WTC11 (cell line): ENCODE data around the gene UNC119. TPM values are rescaled to one million over a fixed set of nuclear protein-coding genes. Genes with fewer than 3 reads are reported as not detected.

Experiments
- ARID4B ChIP-seq: sonication (generic); formaldehyde crosslinking; IDR thresholded peaks from 2 replicates; pipeline ENCODE4 v1.8.0; 2023; ENCODE audit warnings: missing genetic modification reagents, mild to moderate bottlenecking, borderline replicate concordance
- ATF1 ChIP-seq: sonication (generic); formaldehyde crosslinking; IDR thresholded peaks from 2 replicates; pipeline ENCODE4 v1.8.1; 2023; ENCODE audit warnings: mild to moderate bottlenecking, moderate library complexity, missing genetic modification reagents
- ATF2 ChIP-seq: sonication (generic); formaldehyde crosslinking; IDR thresholded peaks from 2 replicates; pipeline ENCODE4 v1.8.1; 2022; ENCODE audit warnings: low read depth, missing genetic modification reagents, borderline replicate concordance
- ATF6 ChIP-seq: sonication (generic); formaldehyde crosslinking; IDR thresholded peaks from 2 replicates; pipeline ENCODE4 v1.8.1; 2023; ENCODE audit warnings: mild to moderate bottlenecking, missing genetic modification reagents
- CDX4 ChIP-seq: fragments of 250-450 bp; sonication (Bioruptor Pico); IDR thresholded peaks from 2 replicates; pipeline ENCODE4 v1.9.0; 2021; ENCODE audit warnings: moderate library complexity, mild to moderate bottlenecking, inconsistent platforms, borderline replicate concordance
- CREB1 ChIP-seq: sonication (generic); formaldehyde crosslinking; IDR thresholded peaks from 2 replicates; pipeline ENCODE4 v1.8.0; 2023; ENCODE audit warnings: mild to moderate bottlenecking, missing genetic modification reagents
- E2F4 ChIP-seq: sonication (generic); formaldehyde crosslinking; IDR thresholded peaks from 2 replicates; pipeline ENCODE4 v1.8.1; 2022; ENCODE audit warnings: low read depth, mild to moderate bottlenecking, moderate library complexity, missing genetic modification reagents, borderline replicate concordance
- ELF4 ChIP-seq: sonication (generic); formaldehyde crosslinking; IDR thresholded peaks from 2 replicates; pipeline ENCODE4 v1.8.1; 2022; ENCODE audit warnings: low read depth, mild to moderate bottlenecking, moderate library complexity, missing genetic modification reagents
- EMX1 ChIP-seq: fragments of 250-450 bp; sonication (Bioruptor Pico); IDR thresholded peaks from 2 replicates; pipeline ENCODE4 v1.8.0; 2021; ENCODE audit warnings: mild to moderate bottlenecking
- ERG ChIP-seq: fragments of 250-450 bp; sonication (Bioruptor Pico); IDR thresholded peaks from 2 replicates; pipeline ENCODE4 v1.8.0; 2021; ENCODE audit warnings: mild to moderate bottlenecking
- IRF1 ChIP-seq: sonication (generic); formaldehyde crosslinking; IDR thresholded peaks from 2 replicates; pipeline ENCODE4 v1.8.0; 2023; ENCODE audit warnings: missing genetic modification reagents
- MAX ChIP-seq: sonication (generic); formaldehyde crosslinking; IDR thresholded peaks from 2 replicates; pipeline ENCODE4 v1.8.0; 2022; ENCODE audit warnings: mild to moderate bottlenecking, missing genetic modification reagents
- MLX ChIP-seq: sonication (generic); formaldehyde crosslinking; IDR thresholded peaks from 2 replicates; pipeline ENCODE4 v1.8.1; 2023; ENCODE audit warnings: mild to moderate bottlenecking, missing genetic modification reagents, moderate library complexity
- NFYB ChIP-seq: sonication (generic); formaldehyde crosslinking; conservative IDR thresholded peaks from 2 replicates; pipeline ENCODE4 v1.8.0; 2022; ENCODE audit warnings: low read depth, missing genetic modification reagents
- PRRX2 ChIP-seq: fragments of 250-450 bp; sonication (Bioruptor Pico); IDR thresholded peaks from 2 replicates; pipeline ENCODE4 v1.8.0; 2021; ENCODE audit warnings: mild to moderate bottlenecking
- RELA ChIP-seq: sonication (generic); formaldehyde crosslinking; IDR thresholded peaks from 2 replicates; pipeline ENCODE4 v1.8.1; 2022; ENCODE audit warnings: missing genetic modification reagents, mild to moderate bottlenecking, borderline replicate concordance
- SMAD4 ChIP-seq: sonication (generic); formaldehyde crosslinking; IDR thresholded peaks from 2 replicates; pipeline ENCODE4 v1.8.0; 2022; ENCODE audit warnings: mild to moderate bottlenecking, missing genetic modification reagents
- TEAD1 ChIP-seq: sonication (generic); formaldehyde crosslinking; IDR thresholded peaks from 2 replicates; pipeline ENCODE4 v1.8.0; 2022; ENCODE audit warnings: mild to moderate bottlenecking, missing genetic modification reagents
- USF1 ChIP-seq: sonication (generic); formaldehyde crosslinking; IDR thresholded peaks from 2 replicates; pipeline ENCODE4 v1.8.0; 2022; ENCODE audit warnings: mild to moderate bottlenecking, missing genetic modification reagents
- ZNF263 ChIP-seq: sonication (generic); formaldehyde crosslinking; IDR thresholded peaks from 2 replicates; pipeline ENCODE4 v1.8.1; 2022; ENCODE audit warnings: low read depth, mild to moderate bottlenecking, moderate library complexity, missing genetic modification reagents
- ZNF396 ChIP-seq: fragments of 250-450 bp; sonication (Bioruptor Pico); IDR thresholded peaks from 2 replicates; pipeline ENCODE4 v1.8.0; 2021; ENCODE audit warnings: mild to moderate bottlenecking, moderate library complexity, borderline replicate concordance
- ZNF512 ChIP-seq: sonication (generic); formaldehyde crosslinking; IDR thresholded peaks from 2 replicates; pipeline ENCODE4 v1.8.1; 2022; ENCODE audit warnings: missing genetic modification reagents, borderline replicate concordance
- total RNA-seq: library from RNA; stranded (reverse); gene quantifications from 3 replicates; pipeline ENCODE4 v1.2.3, GENCODE V29; 2021

UNC119 gene
- total RNA-seq, 1 experiment from 2014 or later, result 59.6 TPM

GRCh38 chr17:28571361-28572122, 19.1 kb upstream of the UNC119 start, which contains the start of gene PIGS (continued):
- no peak for TF ChIP-seq ARID4B
- no peak for TF ChIP-seq ELF4 (CRISPR knock-in tag)
- no peak for TF ChIP-seq USF1 (CRISPR knock-in tag)
- no peak for TF ChIP-seq MAX (CRISPR knock-in tag)
- TF ChIP-seq CDX4 (CRISPR knock-in tag), result no peak
- no peak for TF ChIP-seq EMX1 (CRISPR knock-in tag)
- TF ChIP-seq PRRX2 (CRISPR knock-in tag), result no peak
- peak; percentile 13; the same call in 1 of the 2 replicates for TF ChIP-seq TEAD1 (CRISPR knock-in tag)
- TF ChIP-seq ZNF396, result no peak
- TF ChIP-seq NFYB (CRISPR knock-in tag), result peak; percentile 72
- TF ChIP-seq CREB1, result no peak
- no peak for TF ChIP-seq ATF2 (CRISPR knock-in tag)
- no peak for TF ChIP-seq ZNF263
- no peak for TF ChIP-seq ATF6 (CRISPR knock-in tag)
- no peak for TF ChIP-seq ERG (CRISPR knock-in tag)
- 0 out of 2 replicates have a peak, but pooled peaks have one; percentile 35 for TF ChIP-seq IRF1 (CRISPR knock-in tag)
- no peak for TF ChIP-seq SMAD4 (CRISPR knock-in tag)
- TF ChIP-seq RELA (CRISPR knock-in tag), result no peak
- no peak for TF ChIP-seq E2F4 (CRISPR knock-in tag)
- TF ChIP-seq ATF1 (CRISPR knock-in tag), result no peak
- TF ChIP-seq ZNF512, result 0 out of 2 replicates have a peak, but pooled peaks have one; percentile 27
- TF ChIP-seq MLX, result no peak
